ENCODE measurements around the gene PRKCA.

GRCh38 chr17:66432411-66432957 is 130.1 kb downstream of the PRKCA start:
- TF ChIP-seq, protein P1, sequence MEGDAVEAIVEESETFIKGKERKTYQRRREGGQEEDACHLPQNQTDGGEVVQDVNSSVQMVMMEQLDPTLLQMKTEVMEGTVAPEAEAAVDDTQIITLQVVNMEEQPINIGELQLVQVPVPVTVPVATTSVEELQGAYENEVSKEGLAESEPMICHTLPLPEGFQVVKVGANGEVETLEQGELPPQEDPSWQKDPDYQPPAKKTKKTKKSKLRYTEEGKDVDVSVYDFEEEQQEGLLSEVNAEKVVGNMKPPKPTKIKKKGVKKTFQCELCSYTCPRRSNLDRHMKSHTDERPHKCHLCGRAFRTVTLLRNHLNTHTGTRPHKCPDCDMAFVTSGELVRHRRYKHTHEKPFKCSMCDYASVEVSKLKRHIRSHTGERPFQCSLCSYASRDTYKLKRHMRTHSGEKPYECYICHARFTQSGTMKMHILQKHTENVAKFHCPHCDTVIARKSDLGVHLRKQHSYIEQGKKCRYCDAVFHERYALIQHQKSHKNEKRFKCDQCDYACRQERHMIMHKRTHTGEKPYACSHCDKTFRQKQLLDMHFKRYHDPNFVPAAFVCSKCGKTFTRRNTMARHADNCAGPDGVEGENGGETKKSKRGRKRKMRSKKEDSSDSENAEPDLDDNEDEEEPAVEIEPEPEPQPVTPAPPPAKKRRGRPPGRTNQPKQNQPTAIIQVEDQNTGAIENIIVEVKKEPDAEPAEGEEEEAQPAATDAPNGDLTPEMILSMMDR (IDR thresholded peaks at IDR 0.05), result no peak
- TF ChIP-seq POLR2A (IDR thresholded peaks at IDR 0.05; ENCODE audit: low read depth) (no peak), EP300 (IDR thresholded peaks at IDR 0.05) (no peak), POLR2AphosphoS5 (IDR thresholded peaks at IDR 0.05) (no peak)
